GM23338 (cell line): ENCODE results near the gene SOX30. TPM values are rescaled to one million over a fixed set of nuclear protein-coding genes. Genes with fewer than 3 reads are reported as not detected.

ENCODE experiments used
- ATAC-seq: fragments of 200-7000 bp; cut with Tn5 transposase; 3 replicates; pipeline ENCODE4 v1.9.1; 2020
- DNase-seq: peaks from one replicate; pipeline ENCODE4 v3.0.0-alpha.2; 2015; ENCODE audit warnings: low spot score
- H2AFZ ChIP-seq: fragments of 200-600 bp; sonication (generic); 2 replicates; pipeline ENCODE4 v1.8.0; 2016; ENCODE audit warnings: antibody characterized with exemption, mild to moderate bottlenecking, moderate library complexity
- H3F3A ChIP-seq: fragments of 200-600 bp; sonication (generic); replicated peaks from 2 replicates; pipeline ENCODE4 v1.8.0; 2017; ENCODE audit warnings: antibody characterized with exemption, mixed run types, low read depth
- H3K27ac ChIP-seq: fragments of 200-600 bp; sonication (generic); 2 replicates; pipeline ENCODE4 v1.6.1; 2016; ENCODE audit warnings: low read depth
- H3K27me3 ChIP-seq: fragments of 200-600 bp; sonication (generic); 2 replicates; pipeline ENCODE4 v1.8.0; 2016; ENCODE audit warnings: mild to moderate bottlenecking, mixed run types, moderate library complexity; ENCODE audit not compliant: insufficient read depth
- H3K36me3 ChIP-seq: fragments of 200-600 bp; sonication (generic); 2 replicates; pipeline ENCODE4 v1.8.0; 2016; ENCODE audit warnings: mild to moderate bottlenecking; ENCODE audit not compliant: insufficient read depth
- H3K4me1 ChIP-seq: fragments of 200-600 bp; sonication (generic); 2 replicates; pipeline ENCODE4 v1.8.0; 2016; ENCODE audit warnings: mild to moderate bottlenecking, moderate library complexity; ENCODE audit not compliant: insufficient read depth
- H3K4me2 ChIP-seq: fragments of 200-600 bp; sonication (generic); 2 replicates; pipeline ENCODE4 v1.7.1; 2017; ENCODE audit warnings: mixed run types
- H3K4me3 ChIP-seq: fragments of 200-600 bp; sonication (generic); 2 replicates; pipeline ENCODE4 v1.6.1; 2016; ENCODE audit warnings: mixed run types
- H3K79me2 ChIP-seq: fragments of 200-600 bp; sonication (generic); replicated peaks from 2 replicates; pipeline ENCODE4 v1.8.0; 2017; ENCODE audit warnings: mild to moderate bottlenecking; ENCODE audit not compliant: insufficient read depth
- H3K9me2 ChIP-seq: fragments of 200-600 bp; sonication (generic); 2 replicates; pipeline ENCODE4 v1.8.0; 2017; ENCODE audit not compliant: insufficient read depth
- H4K20me1 ChIP-seq: fragments of 200-600 bp; sonication (generic); replicated peaks from 2 replicates; pipeline ENCODE4 v1.8.0; 2017; ENCODE audit warnings: mild to moderate bottlenecking; ENCODE audit not compliant: insufficient read depth
- H3K27ac Mint-ChIP-seq: 2 replicates; pipeline ENCODE4 v1.8.0; 2020; ENCODE audit warnings: inconsistent platforms, mild to moderate bottlenecking, moderate library complexity, mixed read lengths
- H3K27me3 Mint-ChIP-seq: 3 replicates; pipeline ENCODE4 v1.8.0; 2022; ENCODE audit warnings: low read depth, mild to moderate bottlenecking, moderate library complexity, mixed read lengths, inconsistent platforms; ENCODE audit not compliant: insufficient read depth, poor library complexity
- H3K36me3 Mint-ChIP-seq: 3 replicates; pipeline ENCODE4 v1.8.0; 2021; ENCODE audit warnings: low read depth, mild to moderate bottlenecking, inconsistent platforms, moderate library complexity, mixed read lengths
- H3K4me1 Mint-ChIP-seq: 3 replicates; pipeline ENCODE4 v1.8.0; 2020; ENCODE audit warnings: mild to moderate bottlenecking, inconsistent platforms, mixed read lengths
- H3K4me3 Mint-ChIP-seq: 3 replicates; pipeline ENCODE4 v1.8.0; 2021; ENCODE audit warnings: moderate library complexity, mild to moderate bottlenecking, inconsistent platforms, mixed read lengths
- H3K9me3 Mint-ChIP-seq: 3 replicates; pipeline ENCODE4 v1.8.0; 2020; ENCODE audit warnings: moderate library complexity, mild to moderate bottlenecking, inconsistent platforms, mixed read lengths
- CREB1 ChIP-seq: fragments of 250-450 bp; sonication (Bioruptor Pico); IDR thresholded peaks from 2 replicates; pipeline ENCODE4 v1.5.0; 2020; ENCODE audit warnings: low read depth, mild to moderate bottlenecking, moderate library complexity
- CTCF ChIP-seq, 2 experiments: fragments of 200-600 bp in 1 of 2; sonication (generic) in 1 of 2; conservative IDR thresholded peaks; 2 replicates each; pipeline versions ENCODE4 v1.5.1 to v1.6.1; 2016 to 2017; ENCODE audit warnings: antibody characterized with exemption in 2 of 2, low read depth in 2 of 2, mild to moderate bottlenecking in 2 of 2, moderate library complexity in 1 of 2
- EZH2 ChIP-seq: fragments of 200-600 bp; sonication (generic); IDR thresholded peaks from one replicate; pipeline ENCODE4 v1.8.0; 2017; ENCODE audit warnings: antibody characterized with exemption, mild to moderate bottlenecking, low read depth; ENCODE audit not compliant: unreplicated experiment
- POLR2AphosphoS5 ChIP-seq: IDR thresholded peaks from 2 replicates; pipeline ENCODE4 v1.6.1; 2016; ENCODE audit warnings: antibody characterized with exemption, low read depth
- REST ChIP-seq: IDR thresholded peaks from one replicate; pipeline ENCODE4 v1.6.1; 2018; ENCODE audit warnings: antibody characterized with exemption; ENCODE audit not compliant: unreplicated experiment
- STAT1 ChIP-seq: IDR thresholded peaks from one replicate; pipeline ENCODE4 v1.6.1; 2016; ENCODE audit warnings: antibody characterized with exemption; ENCODE audit not compliant: unreplicated experiment
- ZNF114 ChIP-seq: fragments of 250-450 bp; sonication (Bioruptor Pico); IDR thresholded peaks from 2 replicates; pipeline ENCODE4 v1.5.0; 2020; ENCODE audit warnings: mild to moderate bottlenecking, moderate library complexity
- ZNF462 ChIP-seq: fragments of 250-450 bp; sonication (Bioruptor Pico); IDR thresholded peaks from 2 replicates; pipeline ENCODE4 v1.5.0; 2020; ENCODE audit warnings: mild to moderate bottlenecking, moderate library complexity
- polyA plus RNA-seq: library from polyadenylated mRNA; unstranded; fragments of >200 nt; fragmentation: Nextera tagmentation; extraction: Ambion mirVana; gene quantifications from 2 replicates; pipeline ENCODE4 v1.2.1, GENCODE V29; 2016
- total RNA-seq: library from RNA; depleted of rRNA; stranded (reverse); fragments of >200 nt; shearing (Covaris generic); gene quantifications from 2 replicates; pipeline ENCODE4 v1.2.3, GENCODE V29; 2014

SOX30 gene
- total and polyA plus RNA-seq, 2 experiments from 2014 or later, result 0.47 to 1.3 TPM

GRCh38 chr5:157651623-157652376 lies 438 bp downstream of the SOX30 start:
- H3K79me2 ChIP-seq, result no peaks in the 10 kb centered on the region

More at GRCh38 chr5:157651623-157652376, 438 bp downstream of the SOX30 start:
- ATAC-seq (peak; percentile 96), DNase-seq (peak; percentile 91)
- H3F3A ChIP-seq, result 0 out of 2 replicates have a peak, but pooled peaks cover 6% of the 10 kb centered on the region
- Mint-ChIP-seq H3K27me3 (peaks cover 14% of the 10 kb centered on the region), H3K4me1 (no peaks in the 10 kb centered on the region; the same call in 2 of the 3 replicates), H3K9me3 (peaks cover 37% of the 10 kb centered on the region), H3K4me3 (peak overlapping the region; percentile 61), H3K27ac (no peak overlapping the region), H3K36me3 (peaks cover 14% of the 10 kb centered on the region)
- 0 out of 2 replicates have a peak, but pooled peaks cover 4% of the 10 kb centered on the region for H3K9me2 ChIP-seq
- H2AFZ ChIP-seq, result peak overlapping the region; percentile 95
- H4K20me1 ChIP-seq, result no peaks in the 10 kb centered on the region
- peak overlapping the region; percentile 75 for H3K4me2 ChIP-seq
- peaks cover 26% of the 10 kb centered on the region for H3K27me3 ChIP-seq
- no peaks in the 10 kb centered on the region; the same call in 1 of the 2 replicates for H3K36me3 ChIP-seq
- peak; percentile 38; the same call in 1 of the 2 replicates for TF ChIP-seq CREB1 (CRISPR knock-in tag)
- no peak for TF ChIP-seq STAT1
- TF ChIP-seq ZNF114 (CRISPR knock-in tag), result no peak
- TF ChIP-seq ZNF462 (CRISPR knock-in tag), result no peak
- TF ChIP-seq CTCF (conservative IDR thresholded peaks at IDR 0.05; ENCODE audit: low read depth in 2 of 2), result peak; percentile 51 to 78
- peak; percentile 46 for TF ChIP-seq POLR2AphosphoS5
- no peak for TF ChIP-seq REST
- no peak for TF ChIP-seq EZH2
- no peak overlapping the region for H3K27ac ChIP-seq
- H3K4me1 ChIP-seq, result no peaks in the 10 kb centered on the region
- peak overlapping the region; percentile 55 for H3K4me3 ChIP-seq
